Progenitor cell of endocrine pancreas (in vitro differentiated cells): ENCODE measurements around the gene TSKU. TPM values are rescaled to one million over a fixed set of nuclear protein-coding genes. Genes with fewer than 3 reads are reported as not detected.

ENCODE experiments used
- DNase-seq: peaks from one replicate; pipeline ENCODE4 v3.0.0; 2021; ENCODE audit warnings: low spot score; ENCODE audit not compliant: unreplicated experiment
- H3K27ac Mint-ChIP-seq: 2 replicates; pipeline ENCODE4 v1.8.0; 2021; ENCODE audit warnings: mild to moderate bottlenecking, moderate library complexity, mixed read lengths
- H3K27me3 Mint-ChIP-seq: 2 replicates; pipeline ENCODE4 v1.8.0; 2021; ENCODE audit warnings: mixed read lengths
- H3K36me3 Mint-ChIP-seq: 2 replicates; pipeline ENCODE4 v1.8.0; 2022; ENCODE audit warnings: mixed read lengths; ENCODE audit not compliant: insufficient read depth
- H3K4me1 Mint-ChIP-seq: 2 replicates; pipeline ENCODE4 v1.8.0; 2021; ENCODE audit warnings: low read depth, mixed read lengths
- H3K4me3 Mint-ChIP-seq: 2 replicates; pipeline ENCODE4 v1.8.0; 2021; ENCODE audit warnings: low read depth, mild to moderate bottlenecking, moderate library complexity, mixed read lengths
- H3K9me3 Mint-ChIP-seq: 2 replicates; pipeline ENCODE4 v1.8.0; 2021; ENCODE audit warnings: low read depth, mixed read lengths
- CTCF ChIP-seq: fragments of 200-600 bp; sonication (generic); IDR thresholded peaks from one replicate; pipeline ENCODE4 v1.5.0; 2021; ENCODE audit warnings: antibody characterized with exemption, mild to moderate bottlenecking; ENCODE audit not compliant: unreplicated experiment
- total RNA-seq: library from RNA; stranded (reverse); gene quantifications from 2 replicates; pipeline ENCODE4 v1.2.1, GENCODE V29; 2021

TSKU gene
- total RNA-seq, 1 donor from 2014 or later, result 29.8 TPM

GRCh38 chr11:76806131-76806530 is 23.0 kb downstream of the TSKU start:
- no peak for DNase-seq
- Mint-ChIP-seq H3K9me3 (no peaks in the 10 kb centered on the region), H3K27ac (peak overlapping the region; percentile 39), H3K27me3 (peaks cover 21% of the 10 kb centered on the region), H3K4me3 (no peak overlapping the region), H3K36me3 (no peaks in the 10 kb centered on the region), H3K4me1 (peaks cover 9% of the 10 kb centered on the region)
- TF ChIP-seq CTCF, result no peak

GRCh38 chr11:76806608-76807205 is 23.6 kb downstream of the TSKU start:
- Mint-ChIP-seq H3K4me1 (peaks cover 6% of the 10 kb centered on the region), H3K36me3 (no peaks in the 10 kb centered on the region), H3K27me3 (peaks cover 21% of the 10 kb centered on the region), H3K9me3 (no peaks in the 10 kb centered on the region), H3K27ac (no peak overlapping the region), H3K4me3 (no peak overlapping the region)
- no peak for DNase-seq
- TF ChIP-seq CTCF, result no peak

GRCh38 chr11:76807206-76807875 is 24.2 kb downstream of the TSKU start:
- Mint-ChIP-seq H3K36me3 (no peaks in the 10 kb centered on the region), H3K4me3 (no peak overlapping the region), H3K27ac (no peak overlapping the region), H3K27me3 (peaks cover 21% of the 10 kb centered on the region), H3K4me1 (peaks cover under 1% of the 10 kb centered on the region), H3K9me3 (no peaks in the 10 kb centered on the region)
- peak; percentile 79 for DNase-seq
- peak; percentile 82 for TF ChIP-seq CTCF

GRCh38 chr11:76808171-76808570 is 25.0 kb downstream of the TSKU start:
- Mint-ChIP-seq H3K4me1 (no peaks in the 10 kb centered on the region), H3K9me3 (peaks cover 2% of the 10 kb centered on the region), H3K27ac (no peak overlapping the region), H3K4me3 (no peak overlapping the region), H3K27me3 (peaks cover 21% of the 10 kb centered on the region), H3K36me3 (no peaks in the 10 kb centered on the region)
- no peak for DNase-seq
- no peak for TF ChIP-seq CTCF

GRCh38 chr11:76808996-76809395 is 25.8 kb downstream of the TSKU start:
- H3K4me1 Mint-ChIP-seq, result no peaks in the 10 kb centered on the region
- TF ChIP-seq CTCF, result no peak
- peaks cover 5% of the 10 kb centered on the region for H3K9me3 Mint-ChIP-seq
- H3K27ac Mint-ChIP-seq, result no peak overlapping the region
- no peak overlapping the region for H3K4me3 Mint-ChIP-seq
- no peaks in the 10 kb centered on the region for H3K36me3 Mint-ChIP-seq
- H3K27me3 Mint-ChIP-seq, result peaks cover 21% of the 10 kb centered on the region
- no peak for DNase-seq
